Measurements from ENCODE around the gene PHOX2B.

The PHOX2B gene

GRCh38 chr4:41709844-41710481 is 38.6 kb downstream of the PHOX2B start:
- DNase-seq: no peak

GRCh38 chr4:41703785-41704184 is 44.7 kb downstream of the PHOX2B start:
- no peak for DNase-seq

DNA sequence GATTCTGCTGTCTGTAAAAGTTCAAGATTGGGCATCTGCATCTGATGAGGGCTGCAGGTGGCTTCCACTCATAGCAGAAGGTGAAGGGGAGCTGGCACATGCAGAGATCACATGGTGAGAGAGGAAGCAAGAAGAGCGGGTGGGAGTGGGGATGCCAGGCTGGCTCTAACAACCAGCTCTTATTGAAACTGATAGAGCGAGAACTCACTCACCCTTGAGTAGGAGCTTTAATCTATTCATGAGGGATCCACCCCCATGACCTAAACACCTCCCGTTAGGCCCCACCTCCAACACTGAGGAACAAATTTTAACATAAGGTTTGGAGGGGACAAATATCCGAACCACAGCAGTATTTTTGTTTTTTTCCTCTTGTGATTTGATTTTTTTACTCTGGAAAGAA is 45.8 kb downstream of the PHOX2B start:
- DNase-seq: no peak

DNA sequence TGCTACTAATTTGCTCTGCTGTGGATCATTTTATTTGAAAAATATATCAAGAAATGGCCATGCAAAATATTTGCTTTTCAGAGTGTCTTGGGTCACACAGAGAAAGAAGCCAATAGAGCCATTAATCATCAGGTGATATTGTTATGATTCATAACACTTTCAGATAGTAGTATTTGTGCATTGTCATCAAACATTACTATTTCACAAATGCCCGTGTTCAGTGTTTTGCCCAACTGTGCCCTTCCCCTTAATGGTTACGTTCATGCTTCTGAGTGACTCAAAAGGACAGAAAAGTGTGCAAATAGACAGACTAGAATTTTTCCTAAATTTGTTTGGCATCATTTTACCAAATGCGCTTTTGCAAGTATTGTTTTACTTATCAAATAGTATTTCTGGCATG is 46.5 kb downstream of the PHOX2B start:
- no peak for DNase-seq

DNA sequence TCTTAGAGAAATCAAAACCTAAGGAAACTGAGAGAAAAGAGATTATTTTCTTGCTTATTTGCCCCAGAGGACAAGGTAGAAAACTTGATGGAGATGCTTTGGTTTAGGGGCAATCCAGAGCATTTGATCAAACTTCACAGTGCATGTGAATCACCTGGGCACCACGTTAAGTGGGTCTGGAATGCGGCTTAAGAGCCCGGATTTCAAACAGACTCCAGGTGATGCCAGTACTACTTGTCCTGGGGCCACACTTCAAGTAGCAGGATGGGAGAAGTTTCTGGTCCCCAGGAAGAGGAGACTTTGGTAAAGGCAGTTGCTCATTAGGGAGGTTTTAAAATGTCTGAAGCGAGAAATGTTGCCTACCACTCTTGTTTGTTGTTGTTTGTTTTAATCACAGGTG is 51.8 kb downstream of the PHOX2B start:
- DNase-seq: no peak

- no peak for DNase-seq
These were observed 52.4 kb downstream of the PHOX2B start for GRCh38 chr4:41696131-41696530.
